HG03060 (cell line): ENCODE measurements around the gene TRPC6.
"Not testable (repeated sequence)": the region's sequence is repeated elsewhere in the genome, so short reads cannot be mapped to it uniquely, and the experiment has no call there.

Source experiments
- ATAC-seq: cut with Tn5 transposase; IDR thresholded peaks from one replicate; pipeline ENCODE4 v1.9.1; 2021; ENCODE audit warnings: low read depth, moderate number of reproducible peaks; ENCODE audit not compliant: unreplicated experiment

TRPC6 gene

GRCh38 chr11:101458161-101458560, 125.6 kb downstream of the TRPC6 start:
- no peak for ATAC-seq

- no peak for ATAC-seq
These were observed 127.0 kb downstream of the TRPC6 start for GRCh38 chr11:101456812-101457211.

- no peak for ATAC-seq
These were observed 130.1 kb downstream of the TRPC6 start for GRCh38 chr11:101453682-101454081.

GRCh38 chr11:101448881-101449442, 134.8 kb downstream of the TRPC6 start:
- ATAC-seq: no peak

- no peak for ATAC-seq
These were observed 137.1 kb downstream of the TRPC6 start for GRCh38 chr11:101446726-101447125.

- ATAC-seq: no peak
These were observed 137.6 kb downstream of the TRPC6 start for GRCh38 chr11:101446238-101446637.

- ATAC-seq: no peak
These were observed 138.0 kb downstream of the TRPC6 start for GRCh38 chr11:101445761-101446160.

GRCh38 chr11:101444851-101445250, 139.0 kb downstream of the TRPC6 start:
- no peak for ATAC-seq

GRCh38 chr11:101444164-101444563, 139.6 kb downstream of the TRPC6 start:
- no peak for ATAC-seq

GRCh38 chr11:101442936-101443521, 140.8 kb downstream of the TRPC6 start:
- ATAC-seq: no peak

- ATAC-seq: no peak
These were observed 141.6 kb downstream of the TRPC6 start for GRCh38 chr11:101442171-101442570.

GRCh38 chr11:101441747-101442146, 142.1 kb downstream of the TRPC6 start:
- no peak for ATAC-seq

- ATAC-seq: no peak
These were observed 144.3 kb downstream of the TRPC6 start for GRCh38 chr11:101439488-101439887.

- ATAC-seq: not testable (repeated sequence)
These were observed 145.1 kb downstream of the TRPC6 start for GRCh38 chr11:101438708-101439107.

GRCh38 chr11:101438126-101438525, 145.7 kb downstream of the TRPC6 start:
- ATAC-seq: no peak

- ATAC-seq: peak; percentile 40
These were observed 147.2 kb downstream of the TRPC6 start for GRCh38 chr11:101436511-101437142.

GRCh38 chr11:101435408-101435973, 148.3 kb downstream of the TRPC6 start:
- ATAC-seq: no peak

GRCh38 chr11:101434026-101434643, 149.7 kb downstream of the TRPC6 start:
- ATAC-seq: no peak

GRCh38 chr11:101433151-101433550, 150.7 kb downstream of the TRPC6 start:
- ATAC-seq: no peak

GRCh38 chr11:101429703-101430540, 153.9 kb downstream of the TRPC6 start:
- no peak for ATAC-seq
